LoVo (cell line): ENCODE results near the gene CORO1C.

Source experiments
- DNase-seq: peaks from one replicate; pipeline ENCODE4 v3.0.0-alpha.2; 2016; ENCODE audit warnings: low spot score

CORO1C gene

DNA sequence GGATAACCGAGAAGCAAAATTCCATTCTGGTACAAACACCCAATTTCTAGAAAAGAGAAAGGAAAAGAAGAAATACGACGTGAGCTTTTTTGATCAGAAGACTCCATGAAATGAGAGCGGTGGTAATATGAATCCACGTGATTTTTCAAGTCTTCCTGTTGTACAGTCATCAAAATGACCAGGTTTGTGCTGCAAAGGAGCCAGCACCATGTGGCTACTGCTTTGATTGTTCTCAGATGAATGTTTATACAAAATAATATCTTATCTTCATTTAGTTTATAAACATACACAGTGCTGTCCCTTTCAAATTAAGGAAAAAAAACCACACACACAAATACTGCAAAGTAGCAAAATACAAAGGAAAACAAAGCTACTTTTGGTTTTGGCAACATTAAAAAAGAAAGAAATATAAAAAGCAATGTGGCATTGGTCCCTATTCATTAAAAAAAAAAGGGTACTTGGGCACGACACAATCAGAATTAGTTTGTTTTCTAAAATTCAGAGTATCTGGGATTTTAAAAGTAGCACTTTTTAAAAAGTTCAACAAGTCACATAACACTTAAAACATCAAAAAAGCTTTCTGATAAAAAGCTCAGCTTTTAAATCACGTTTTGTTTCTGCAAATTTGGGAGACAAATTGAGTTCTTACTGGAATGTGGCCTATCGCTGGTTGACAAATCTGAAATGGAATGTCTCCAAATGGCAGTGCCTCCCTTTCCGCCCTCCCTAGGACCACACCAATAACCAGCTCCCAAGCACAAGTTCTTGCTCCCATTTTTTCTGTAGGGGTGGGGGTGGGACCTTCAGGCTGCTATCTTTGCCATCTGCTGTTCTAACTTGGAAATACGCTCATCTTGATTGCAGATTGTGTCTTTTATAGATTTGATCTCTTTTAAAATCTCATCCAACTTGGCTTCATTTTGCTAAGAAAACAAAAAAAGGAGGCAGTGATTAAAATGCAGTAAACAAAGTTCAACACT is 84.4 kb downstream of the CORO1C start:
- no peak for DNase-seq

DNA sequence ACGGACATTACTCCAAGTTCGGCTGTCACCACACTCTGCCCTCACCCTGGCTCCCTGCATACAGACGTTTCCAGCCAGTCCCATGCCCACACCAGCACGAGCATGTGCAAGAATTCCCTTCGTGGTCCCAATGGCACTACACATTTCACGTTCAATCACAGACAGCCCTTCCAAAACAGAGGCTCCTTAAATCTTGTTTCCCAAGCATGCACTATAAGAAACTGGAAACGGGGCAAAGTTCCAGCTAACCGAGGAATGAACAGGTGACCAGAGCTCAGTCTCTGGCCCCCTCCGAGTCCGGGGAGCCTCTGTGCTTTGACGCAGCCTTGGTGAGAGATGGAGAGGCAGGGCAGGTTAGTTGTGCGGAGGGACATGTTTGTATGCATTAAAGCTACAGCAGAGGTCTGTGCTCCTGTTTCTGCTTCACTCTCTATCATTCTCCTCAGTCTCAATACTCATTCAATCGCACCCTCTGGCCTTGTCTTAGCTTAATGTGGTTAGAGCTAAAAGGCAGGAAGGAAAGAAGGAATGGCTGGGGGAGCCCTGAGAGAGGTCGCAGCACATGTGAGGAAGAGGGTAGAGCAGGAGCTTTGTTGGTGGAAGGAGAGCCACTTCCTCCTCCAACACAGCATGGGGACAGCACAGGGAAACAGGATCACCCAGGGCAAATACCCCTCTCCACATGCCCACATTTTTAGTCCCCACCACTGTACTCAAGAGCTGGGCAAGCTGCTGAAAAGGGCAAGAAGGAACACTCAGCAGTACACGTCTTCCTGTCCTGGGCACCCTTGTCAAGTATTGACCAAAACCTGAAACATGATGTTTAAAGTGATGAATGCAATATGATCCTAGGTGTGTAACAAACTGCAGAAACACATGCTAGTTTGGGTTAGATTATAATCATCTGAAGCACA is 85.4 kb downstream of the CORO1C start:
- no peak for DNase-seq

DNA sequence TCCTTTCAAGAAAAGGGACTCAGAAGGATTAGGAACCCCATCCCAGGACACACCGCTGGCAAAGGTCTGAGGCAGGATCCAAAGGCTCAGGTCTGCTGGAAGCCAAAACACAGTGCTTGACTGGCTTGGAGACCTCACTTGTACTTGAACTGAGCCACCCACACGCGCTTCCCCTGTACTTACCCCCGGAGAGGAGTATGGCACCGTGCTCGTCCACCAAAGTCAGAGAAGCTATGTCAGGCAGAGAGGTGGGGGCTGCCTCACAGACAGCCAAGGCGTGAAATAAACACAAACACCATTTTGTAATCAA is 86.6 kb downstream of the CORO1C start:
- DNase-seq, result no peak

DNA sequence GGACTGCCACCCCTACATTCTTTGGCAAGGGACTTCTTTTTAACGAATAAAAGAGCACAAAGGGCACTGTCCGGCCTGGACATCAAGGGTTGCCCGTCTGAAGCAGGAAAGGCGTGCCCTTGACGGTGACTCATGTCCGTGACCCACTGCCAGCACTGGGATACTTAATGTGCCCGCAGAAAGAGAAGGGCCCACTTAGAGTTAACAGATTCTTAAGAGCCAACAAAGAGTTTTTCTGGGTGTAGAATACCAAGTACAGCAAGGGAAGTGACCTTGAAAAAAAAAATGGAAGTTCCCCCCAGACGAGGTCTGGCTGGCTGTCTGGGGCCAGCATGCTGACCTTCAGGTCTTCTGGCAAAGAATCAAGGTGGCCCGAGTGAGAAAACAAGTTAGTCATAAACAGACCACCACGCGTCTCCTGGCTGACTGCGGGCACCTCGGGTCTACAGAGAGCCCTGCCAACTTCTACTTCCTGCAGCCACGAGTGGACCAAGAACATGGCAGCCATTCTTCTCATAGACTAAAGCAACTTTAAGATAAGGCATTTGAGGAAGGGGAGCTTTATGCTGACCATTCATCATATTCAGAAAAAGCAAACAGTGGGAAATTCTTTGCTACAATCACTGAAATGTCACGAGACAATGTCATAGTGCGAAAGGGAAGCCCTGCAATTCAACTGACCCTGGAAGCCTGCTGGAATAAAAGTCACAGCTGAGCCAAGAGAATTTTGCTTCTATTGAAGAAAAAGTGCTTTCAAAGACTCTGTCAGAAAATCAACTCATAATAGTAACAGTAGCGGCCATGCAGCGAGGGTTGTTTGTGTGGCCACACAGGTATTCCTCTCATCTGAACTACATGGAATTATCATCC is 87.1 kb downstream of the CORO1C start:
- peak; percentile 63 for DNase-seq

DNA sequence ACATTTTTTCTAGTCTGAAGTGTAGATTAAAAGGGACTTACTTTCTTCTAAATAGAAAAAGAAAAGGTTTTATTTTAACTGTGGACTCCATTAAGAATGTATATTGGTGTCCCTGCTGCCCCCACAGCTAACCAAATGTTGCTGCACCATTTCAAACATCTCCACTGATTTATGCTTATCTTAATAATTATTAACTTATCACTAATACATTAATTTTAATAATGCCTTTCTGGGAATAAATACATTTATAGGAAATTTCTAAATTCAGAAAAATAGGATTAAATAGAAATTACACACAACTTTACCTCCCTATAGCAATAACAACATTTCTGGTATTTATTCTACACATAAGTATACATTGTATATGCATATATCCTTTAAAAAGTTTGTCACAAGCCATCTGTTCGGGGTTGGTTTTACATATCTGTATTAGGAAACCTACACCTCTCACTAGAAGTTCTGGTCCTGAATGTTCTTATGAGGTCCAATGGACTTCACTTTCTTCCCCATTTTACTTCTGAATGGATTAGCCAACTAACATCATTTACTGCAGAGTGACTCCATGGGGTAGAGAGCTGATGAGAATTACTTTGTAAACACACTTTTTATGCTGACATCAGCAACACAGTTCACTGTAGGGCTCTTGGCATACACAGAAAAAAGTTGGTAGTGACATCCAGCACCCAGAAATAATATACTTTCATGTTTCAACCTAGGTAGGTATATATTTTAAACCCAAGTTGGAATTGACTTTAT is 88.2 kb downstream of the CORO1C start:
- no peak for DNase-seq

DNA sequence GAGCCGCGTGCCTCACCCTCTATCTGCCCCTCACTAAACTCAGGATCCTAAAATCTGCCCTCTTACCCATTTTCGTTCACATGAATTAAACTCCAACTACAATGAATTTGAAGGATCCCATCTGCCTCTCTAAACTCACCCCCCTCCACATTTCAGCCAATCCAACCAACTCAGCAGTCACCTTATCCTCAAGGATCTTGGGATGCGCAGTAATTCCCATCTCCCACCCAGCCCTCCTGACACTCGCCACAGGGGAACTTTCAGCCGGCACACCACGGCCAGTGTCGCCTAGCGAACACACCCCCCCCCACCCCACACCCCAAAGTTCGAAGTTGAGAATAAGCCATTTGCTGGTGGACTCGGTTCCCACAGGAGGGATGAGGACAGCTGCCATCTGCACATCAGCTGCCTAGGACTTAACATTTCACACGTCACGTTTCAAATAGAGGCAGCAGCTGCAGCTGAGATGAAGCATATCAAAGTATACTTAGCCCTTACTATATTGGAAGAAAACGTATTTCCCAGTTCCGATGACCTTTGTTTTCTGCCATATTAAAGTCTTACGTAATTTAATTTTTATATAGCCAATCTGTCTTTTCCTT is 88.9 kb downstream of the CORO1C start:
- no peak for DNase-seq

DNA sequence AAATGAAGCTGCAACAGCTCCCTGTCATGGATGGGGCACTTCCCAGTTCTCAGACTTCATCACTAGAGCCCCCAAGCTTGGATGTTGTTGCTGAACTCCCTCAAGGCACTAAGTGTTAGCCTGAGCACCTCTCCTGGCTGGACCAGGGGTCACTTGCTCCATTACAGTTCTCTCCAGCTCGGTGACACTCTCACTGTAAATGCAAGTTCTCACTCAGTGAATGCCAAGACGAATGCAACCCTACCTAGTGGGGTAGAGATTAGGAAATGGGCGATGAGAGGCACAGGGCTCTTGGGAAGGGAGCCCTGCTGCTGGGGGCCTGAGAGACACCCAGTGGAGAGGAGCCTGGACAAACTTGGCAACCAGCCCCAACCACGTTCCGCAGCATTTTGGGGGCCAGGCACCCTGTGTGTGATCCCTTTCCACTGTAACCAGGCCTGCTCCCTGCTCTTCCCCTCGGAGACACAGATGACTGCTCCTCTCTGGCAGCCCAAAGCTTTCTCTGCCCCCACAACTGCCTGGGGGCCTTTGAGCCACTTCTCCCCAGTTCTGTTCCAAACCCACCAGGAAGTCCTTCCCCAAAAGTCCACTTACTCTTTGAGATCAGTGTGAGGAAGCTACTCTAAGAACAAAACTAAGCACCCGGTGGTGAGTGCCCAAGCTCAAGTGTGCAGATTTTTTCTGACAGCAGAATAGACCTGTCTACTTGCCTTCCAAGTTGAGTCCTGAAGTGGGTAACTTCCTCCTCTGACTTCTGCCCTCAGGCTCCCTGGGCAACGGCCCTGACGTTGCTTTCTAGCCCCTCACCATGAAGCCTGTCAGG is 89.7 kb downstream of the CORO1C start:
- DNase-seq, result no peak

DNA sequence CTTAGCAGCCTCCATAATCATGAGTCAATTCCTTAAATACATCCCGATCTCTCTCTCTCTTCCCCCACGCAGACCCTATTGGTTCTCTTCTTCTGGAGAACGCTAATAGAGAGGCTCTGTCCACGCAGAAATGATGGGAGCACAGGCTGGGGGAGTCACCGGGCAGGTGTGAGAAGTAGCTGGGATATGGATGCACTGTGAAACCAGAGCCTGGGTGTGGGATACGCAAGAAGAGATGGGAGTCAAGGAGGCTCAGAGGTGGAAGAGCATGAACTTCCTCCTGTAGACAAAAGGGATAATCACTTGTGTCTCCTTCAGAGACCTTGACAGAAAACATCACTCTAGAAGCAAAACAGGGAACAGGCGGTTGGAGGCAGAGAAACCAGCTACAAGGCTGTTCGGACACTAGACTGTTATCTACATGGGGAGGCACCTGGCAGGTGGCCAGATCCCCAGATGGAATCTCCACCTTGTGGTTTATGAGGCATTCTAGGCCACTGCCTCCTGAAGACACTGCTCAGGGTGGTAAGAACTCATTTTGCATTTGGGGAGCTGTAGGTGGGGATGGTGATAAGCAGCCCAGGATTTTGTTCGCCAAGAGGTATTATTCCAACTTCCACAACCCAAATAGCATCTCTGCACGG is 90.4 kb downstream of the CORO1C start:
- DNase-seq, result no peak

DNA sequence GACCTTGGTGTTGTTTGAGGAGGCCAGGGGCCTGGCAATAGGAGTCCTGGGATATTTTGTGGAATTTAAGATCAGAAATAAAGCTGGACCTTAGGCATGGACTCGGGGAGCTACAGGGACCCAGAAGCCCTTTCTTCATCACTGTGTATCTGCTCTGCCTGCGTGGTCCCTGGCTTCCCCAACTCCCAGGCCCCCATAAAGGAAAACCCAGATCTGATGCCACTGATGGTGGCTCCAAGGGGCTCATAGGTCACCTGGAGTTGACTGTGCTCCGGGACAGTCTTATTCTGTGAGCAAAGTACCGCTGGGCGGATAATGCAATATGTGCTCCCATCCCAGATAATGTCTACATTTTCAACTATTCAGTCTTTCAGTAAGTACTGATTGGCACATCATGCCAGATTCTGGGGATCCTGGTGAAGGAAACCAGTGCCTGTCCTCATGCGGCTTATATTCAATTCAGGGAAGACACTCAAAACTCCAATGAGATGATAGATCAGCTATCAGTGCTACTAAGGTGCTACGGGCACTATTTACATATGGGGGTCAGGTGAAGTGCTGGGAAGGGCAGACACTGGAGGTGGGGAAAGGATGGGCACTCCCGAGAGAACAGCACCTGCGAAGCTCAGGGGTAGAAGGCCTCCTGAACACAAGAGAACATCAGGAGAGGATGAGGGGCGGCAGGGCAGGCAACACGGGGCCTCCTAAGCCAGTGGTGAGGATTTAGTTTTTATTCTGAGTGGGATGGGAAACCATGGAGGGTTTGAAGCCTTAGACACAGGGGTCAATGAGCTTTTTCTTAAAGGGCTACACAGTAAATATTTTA is 92.1 kb downstream of the CORO1C start:
- no peak for DNase-seq

DNA sequence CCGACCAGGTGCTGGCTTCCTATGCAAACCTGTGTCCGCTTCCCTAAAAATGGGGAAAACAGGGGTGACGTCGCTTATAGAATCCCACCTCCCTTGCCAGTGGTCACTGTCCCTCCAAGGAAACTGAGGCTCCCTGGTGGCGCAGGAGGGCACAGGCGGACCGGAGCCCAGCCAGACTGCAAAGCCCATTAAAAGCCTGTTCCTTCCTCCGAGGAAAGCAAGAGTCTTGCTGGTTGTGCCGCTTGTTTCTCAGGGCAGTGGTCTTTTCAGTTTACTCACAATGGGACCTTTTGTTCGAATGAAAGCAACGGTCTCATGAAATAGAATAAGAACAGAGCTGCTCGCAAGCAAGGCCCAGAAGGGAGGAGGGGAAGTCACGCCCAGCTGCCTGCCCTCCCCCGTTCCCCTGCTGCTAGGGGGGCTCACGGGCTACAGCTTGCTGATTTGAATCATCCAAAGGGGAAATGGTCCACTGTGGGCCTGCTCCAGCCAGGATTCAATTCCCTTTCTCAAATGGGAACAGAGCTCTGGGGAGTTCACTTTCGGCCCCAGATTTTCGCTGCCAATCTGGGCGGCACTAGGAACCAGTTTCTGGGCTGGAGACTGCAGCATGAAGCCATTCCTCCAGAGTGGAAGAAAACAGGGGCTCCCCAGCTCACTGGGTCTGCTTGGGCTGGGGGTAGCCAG is 93.0 kb downstream of the CORO1C start:
- DNase-seq, result no peak

DNA sequence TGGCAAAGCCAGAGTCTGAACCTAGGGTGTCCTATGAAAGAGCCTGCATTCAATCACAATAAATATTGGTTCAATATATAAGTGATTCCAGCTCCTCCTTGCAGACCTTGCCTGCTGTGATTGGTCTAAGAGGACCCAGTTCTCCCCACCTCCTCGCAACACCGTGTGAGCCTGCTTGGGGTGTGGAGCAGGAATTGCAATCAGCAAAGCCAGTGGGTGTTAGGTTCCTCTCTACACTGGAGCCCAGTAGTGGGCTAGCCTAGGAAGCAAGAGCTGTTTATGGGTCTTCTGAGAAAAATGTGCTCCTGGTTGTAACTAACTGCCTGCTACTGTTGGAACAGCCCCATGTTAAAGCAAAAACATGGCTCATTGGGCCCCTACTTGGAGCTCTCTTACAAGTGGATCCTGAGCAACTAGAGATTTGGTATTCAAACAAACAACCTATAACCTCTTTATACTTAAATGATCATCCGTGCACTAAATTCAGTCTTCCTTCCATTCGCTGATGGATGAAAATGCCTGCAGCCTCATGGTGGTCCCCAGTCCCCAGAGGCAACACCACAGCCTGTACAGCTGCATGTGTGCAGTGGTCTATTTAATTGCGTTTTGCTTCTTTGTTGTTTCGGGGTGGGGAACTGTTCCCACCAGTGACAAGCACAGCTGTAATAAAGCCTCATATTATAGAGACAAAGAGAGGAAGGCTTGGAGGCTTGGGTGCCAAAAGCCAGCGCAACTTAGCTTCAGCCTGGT is 93.9 kb downstream of the CORO1C start:
- no peak for DNase-seq

DNA sequence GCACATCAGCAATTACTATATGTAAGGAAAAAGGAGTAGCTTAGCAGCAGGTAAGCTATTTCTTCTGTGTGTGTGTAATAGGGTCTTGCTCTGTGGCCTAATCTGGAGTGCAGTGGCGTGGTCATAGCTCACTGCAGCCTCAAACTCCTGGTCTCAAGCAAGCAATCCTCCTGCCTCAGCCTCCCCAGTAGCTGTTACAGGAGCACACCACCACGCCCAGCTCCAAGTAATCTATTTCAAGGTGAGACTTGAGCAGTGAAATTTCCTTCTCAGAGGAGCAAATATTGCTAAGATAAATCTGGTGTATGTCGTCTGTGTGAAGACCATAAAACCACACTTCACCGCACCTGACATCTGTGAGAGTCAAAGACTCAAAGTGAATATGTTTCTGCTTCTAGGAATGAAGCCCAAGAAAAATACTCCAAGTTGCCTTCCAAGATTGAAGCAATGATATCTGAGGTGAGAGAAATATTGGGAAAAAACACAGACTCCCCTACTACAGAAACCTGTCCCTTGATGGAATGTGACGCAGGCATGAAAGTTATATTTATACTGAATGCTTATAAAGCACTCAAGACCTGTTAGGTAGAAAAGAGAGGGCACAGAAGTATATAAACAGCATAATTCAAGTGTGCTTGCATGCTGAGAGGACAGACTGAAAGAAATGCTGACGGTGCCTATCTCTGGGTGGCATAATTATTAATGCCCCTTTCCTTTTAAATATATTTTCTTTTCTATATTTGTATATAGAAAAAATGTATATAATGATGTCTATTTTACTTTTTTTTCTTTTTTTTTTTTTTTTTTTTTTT is 95.1 kb downstream of the CORO1C start:
- no peak for DNase-seq

DNA sequence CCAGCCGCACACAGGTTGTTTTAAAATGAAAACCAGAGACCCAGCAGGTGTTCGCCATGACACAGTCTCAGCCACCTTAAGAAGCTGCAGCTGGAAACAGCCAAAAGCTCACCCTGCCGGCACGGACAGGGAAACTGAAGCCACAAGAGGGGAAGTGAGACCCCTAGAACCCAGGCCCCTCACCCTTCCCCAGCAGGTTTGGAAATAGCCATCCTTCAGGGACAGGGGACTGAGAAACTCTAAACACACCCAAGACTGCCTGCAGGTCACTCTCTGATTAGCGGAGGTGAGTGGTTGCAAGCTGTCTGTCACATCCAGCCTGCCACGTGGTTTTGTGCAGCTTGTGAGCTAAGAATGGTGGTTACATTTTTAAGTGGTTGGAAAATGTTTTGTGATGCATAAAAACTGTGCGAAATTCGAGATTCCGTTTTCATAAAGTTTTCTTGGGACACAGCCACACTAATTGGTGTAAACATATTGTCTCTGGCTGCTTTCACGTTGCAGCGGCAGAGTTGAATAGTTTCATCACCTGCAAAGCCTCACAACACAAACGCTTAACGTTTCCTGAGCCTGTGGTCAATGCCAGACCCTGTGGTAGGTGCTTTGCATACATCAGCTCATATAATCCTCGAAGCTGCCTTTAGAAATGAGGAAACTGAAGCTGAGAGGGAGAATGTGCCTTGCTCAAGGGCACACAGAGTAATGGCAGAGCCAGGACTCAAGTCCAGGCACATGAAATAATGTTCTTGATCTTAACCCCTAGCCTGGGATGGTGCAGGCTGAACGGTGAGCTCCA is 95.9 kb downstream of the CORO1C start:
- no peak for DNase-seq

DNA sequence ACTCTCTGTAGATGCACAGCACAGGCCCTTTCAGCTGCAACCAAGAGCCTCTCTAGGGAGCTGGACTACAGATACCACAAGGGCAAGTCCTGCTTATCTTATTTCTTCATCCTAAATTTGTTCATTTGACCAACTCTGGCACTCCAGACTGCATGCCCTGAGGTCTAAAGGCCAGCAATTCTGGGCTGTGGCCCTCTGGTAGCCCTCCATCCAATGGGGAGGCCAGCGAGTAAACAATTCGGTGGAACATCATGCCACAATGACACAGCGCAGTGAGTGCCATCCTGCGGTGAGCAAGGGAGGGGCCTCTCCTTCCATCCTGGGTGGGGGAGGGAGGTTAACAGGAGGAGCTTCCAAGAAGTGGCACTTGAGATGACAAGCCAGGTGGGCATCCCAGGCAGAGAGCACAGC is 97.0 kb downstream of the CORO1C start:
- no peak for DNase-seq

DNA sequence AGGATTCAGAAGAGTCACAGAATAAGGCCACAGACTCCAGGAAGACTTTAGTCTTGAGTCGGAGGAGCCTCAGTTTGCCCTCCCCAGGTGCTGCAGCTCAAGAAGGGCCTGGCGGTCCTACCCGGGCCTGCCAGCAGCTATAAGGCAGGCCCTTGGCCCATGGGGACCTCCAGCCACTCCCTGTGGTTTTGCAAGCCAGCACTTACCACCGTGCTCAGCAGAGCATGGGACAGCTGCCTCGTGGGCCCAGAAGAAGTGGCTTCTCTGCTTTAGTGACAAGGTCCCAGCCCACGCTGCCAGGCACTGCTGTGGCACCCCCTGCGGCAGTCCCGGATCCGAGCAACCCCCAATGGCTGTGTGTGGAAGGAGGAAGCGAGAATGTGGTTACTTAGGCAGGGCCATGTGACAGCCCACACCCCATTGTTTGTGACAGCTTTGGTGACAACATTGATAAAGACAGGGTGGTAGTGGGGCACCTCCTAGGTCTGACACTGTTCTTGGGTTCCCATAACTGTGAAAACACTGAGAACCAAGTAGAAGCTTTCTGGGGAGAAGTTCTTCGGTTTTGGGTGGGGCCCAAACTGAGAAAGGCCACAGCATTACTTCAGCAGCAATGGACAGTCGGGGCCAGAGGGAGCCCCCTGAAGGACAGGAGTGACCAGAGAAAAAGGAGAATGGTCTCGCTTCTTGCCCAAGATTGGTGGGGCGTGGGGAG is 97.6 kb downstream of the CORO1C start, which contains the start of gene SELPLG:
Gene SELPLG, minus strand, starts transcription at position 361 of the 715 bp plus-strand sequence. CDS start 9,587 bp downstream, outside the sequence.
- DNase-seq, result no peak
